ENCODE data around the gene ATP5PB.

DNA sequence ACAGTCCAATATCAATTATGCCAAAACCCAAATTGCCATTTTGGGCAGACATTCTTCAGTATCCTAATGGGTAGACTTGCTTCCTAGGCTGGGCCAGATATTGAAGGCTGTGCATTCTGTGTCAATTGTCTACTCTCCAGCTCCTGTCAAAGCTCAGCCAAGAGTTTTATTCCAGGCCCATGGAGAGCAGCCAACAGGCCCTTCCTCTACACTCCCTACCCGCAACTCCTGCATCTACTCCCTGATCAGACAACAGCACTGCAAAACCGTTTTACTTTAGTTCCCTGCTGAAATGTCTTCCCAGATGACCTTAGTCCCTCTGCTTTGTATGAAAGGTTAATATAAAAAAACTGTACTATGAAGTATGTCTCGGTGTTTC is 60.7 kb downstream of the ATP5PB start:
- TF ChIP-seq GATA2 (IDR thresholded peaks at IDR 0.05; ENCODE audit: low read depth, low read length) (no peak), GATA3 (IDR thresholded peaks at IDR 0.05; ENCODE audit: low read depth, low read length) (no peak)

All from SH-SY5Y (cell line).